Esophagus squamous epithelium (tissue), 5 donors: Measurements from ENCODE around the gene DCTN4. TPM values are rescaled to one million over a fixed set of nuclear protein-coding genes. Genes with fewer than 3 reads are reported as not detected.
"Not testable (repeated sequence)": the region's sequence is repeated elsewhere in the genome, so short reads cannot be mapped to it uniquely, and the experiment has no call there.

Experiments
- DNase-seq: peaks from one replicate; lab custom pipeline; 2025; lab: John Stamatoyannopoulos, UW
- H3K27ac ChIP-seq, 4 donors: fragments of 200-600 bp; sonication (generic); one replicate each; pipeline ENCODE4 v1.5.1; 2016 to 2019; ENCODE audit warnings: mild to moderate bottlenecking in 1 of 4
- H3K27me3 ChIP-seq, 4 donors: fragments of 200-600 bp; sonication (generic); 1 replicate in 3 of 4; 2 replicates in 1 of 4; pipeline versions ENCODE4 v1.5.1 to v1.6.0; 2017 to 2021; ENCODE audit warnings: antibody characterized with exemption in 1 of 4
- H3K36me3 ChIP-seq, 3 donors: fragments of 200-600 bp; sonication (generic); one replicate each; pipeline ENCODE4 v1.5.1; 2016 to 2019
- H3K4me1 ChIP-seq, 3 donors: fragments of 200-600 bp; sonication (generic); one replicate each; pipeline ENCODE4 v1.5.1; 2017 to 2019
- H3K4me3 ChIP-seq, 4 donors: fragments of 200-600 bp; sonication (generic); 1 replicate in 3 of 4; 2 replicates in 1 of 4; pipeline ENCODE4 v1.5.1; 2016 to 2019; ENCODE audit warnings: mild to moderate bottlenecking in 2 of 4, moderate library complexity in 1 of 4
- H3K9me3 ChIP-seq, 3 donors: fragments of 200-600 bp; sonication (generic); one replicate each; pipeline ENCODE4 v1.5.1; 2016 to 2019
- CTCF ChIP-seq, 6 experiments: fragments of 450-650 bp in 4 of 6; fragments of 200-600 bp in 2 of 6; sonication (generic) in 2 of 6; IDR thresholded peaks; one replicate each; pipeline ENCODE4 v1.5.1; 2016 to 2019; ENCODE audit warnings: antibody characterized with exemption in 6 of 6, mild to moderate bottlenecking in 4 of 6, moderate library complexity in 4 of 6
- POLR2A ChIP-seq, 4 donors: fragments of 450-650 bp; IDR thresholded peaks; one replicate each; pipeline ENCODE4 v1.6.1; 2017; ENCODE audit warnings: antibody characterized with exemption in 4 of 4, mild to moderate bottlenecking in 4 of 4, moderate library complexity in 3 of 4
- WGBS, 2 donors: methylation state at CpG; one replicate each; pipeline ENCODE4 v1.1.5; 2018; 5-methylcytosine and 5-hydroxymethylcytosine counted together
- intact Hi-C: fragments of 100-400 bp; cut with DNase I; formaldehyde crosslinking; loops from one replicate; pipeline ENCODE4 v1.15.0; 2022
- total RNA-seq, 4 donors: library from RNA; depleted of rRNA; stranded (reverse); fragments of >200 nt; gene quantifications; one replicate each; pipeline ENCODE4 v1.1.0, GENCODE V29; 2016
- donor health status: DM: yes; HTN: yes; CAD: no.

The DCTN4 gene
- total RNA-seq, 4 donors from 2014 or later, result 31.8 to 50.2 (median 36.8) TPM

DNA sequence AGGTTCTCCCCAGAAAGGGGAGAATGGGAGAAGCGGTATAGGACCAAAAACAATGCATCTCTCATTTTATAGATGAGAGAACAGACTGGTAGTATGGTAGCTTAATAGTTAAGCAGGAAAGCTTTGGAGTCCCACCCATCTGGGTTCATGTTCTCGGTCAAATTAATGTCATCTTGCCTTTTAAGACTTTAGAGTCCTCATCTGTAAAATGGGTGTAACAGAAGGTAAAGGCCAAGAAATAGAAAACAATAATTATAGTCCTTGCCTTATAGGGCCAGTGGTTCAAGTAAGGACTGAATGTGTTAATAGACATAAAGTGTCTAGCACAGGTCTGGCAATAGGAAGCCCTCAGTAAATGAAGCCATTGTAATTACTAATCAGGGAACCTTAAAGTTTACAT is 36.1 kb upstream of the DCTN4 start:
- DNase-seq, result no peak
- no peaks in the 10 kb centered on the region for H3K27me3 ChIP-seq
- TF ChIP-seq CTCF (IDR thresholded peaks at IDR 0.05) (no peak), POLR2A (IDR thresholded peaks at IDR 0.05) (no peak)
- no peak overlapping the region for H3K27ac ChIP-seq
- no peak overlapping the region for H3K4me3 ChIP-seq
- peaks cover 15 to 24% (median 17%) of the 10 kb centered on the region in 3 donors for H3K4me1 ChIP-seq
- H3K36me3 ChIP-seq, result peaks cover 0 to 37% (median 0%) of the 10 kb centered on the region in 3 donors
- WGBS, 2 donors, result 60 to 89% methylated on average over 2 of the region's 2 CpGs
- H3K9me3 ChIP-seq, result no peaks in the 10 kb centered on the region
- intact Hi-C loops, result no loop called here

DNA sequence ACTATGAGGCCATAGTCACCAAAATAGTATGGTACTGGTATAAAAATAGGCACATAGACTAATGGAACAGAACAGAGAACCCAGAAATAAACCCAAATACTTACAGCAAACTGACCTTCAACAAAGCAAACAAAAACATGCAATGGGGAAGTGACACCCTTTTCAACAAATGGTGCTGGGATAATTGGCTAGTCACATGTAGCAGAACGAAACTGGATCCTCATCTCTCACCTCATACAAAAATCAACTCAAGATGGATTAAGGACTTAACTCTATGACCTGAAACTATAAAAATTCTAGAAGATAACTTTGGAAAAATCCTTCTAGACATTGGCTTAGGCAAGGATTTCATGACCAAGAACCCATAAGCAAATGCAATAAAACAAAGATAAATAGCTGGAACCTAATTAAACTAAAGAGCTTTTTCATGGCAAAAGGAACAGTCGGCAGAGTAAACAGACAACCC is 34.6 kb upstream of the DCTN4 start:
- peaks cover 18 to 39% (median 32%) of the 10 kb centered on the region in 3 donors for H3K4me1 ChIP-seq
- WGBS, 2 donors, result 76 to 93% methylated on average over 2 of the region's 2 CpGs
- H3K4me3 ChIP-seq, H3K9me3 ChIP-seq, H3K27ac ChIP-seq, H3K27me3 ChIP-seq, intact Hi-C loops, DNase-seq: not testable (repeated sequence)
- peaks cover 0 to 34% (median 0%) of the 10 kb centered on the region in 3 donors for H3K36me3 ChIP-seq

DNA sequence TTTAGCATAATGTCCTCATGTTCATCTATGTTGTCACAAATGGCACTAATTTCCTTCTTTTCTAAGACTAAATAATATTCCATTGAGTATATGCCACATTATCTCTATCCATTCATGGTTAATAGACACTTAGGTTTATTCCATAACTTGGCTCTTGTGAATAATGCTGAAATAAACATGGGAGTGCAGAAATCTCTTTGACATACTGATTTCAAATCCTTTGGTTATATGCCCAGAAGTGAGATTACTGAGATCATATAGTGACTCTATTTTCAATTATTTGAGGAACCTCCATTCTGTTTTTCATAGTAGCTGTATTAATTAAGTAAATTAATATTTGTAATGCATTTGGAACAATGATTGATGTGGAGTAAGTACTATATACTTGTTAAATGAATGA is 32.7 kb upstream of the DCTN4 start:
- H3K27ac ChIP-seq, result peak overlapping the region in 1 of 4 donors; percentile 80
- no peak for DNase-seq
- H3K9me3 ChIP-seq, result no peaks in the 10 kb centered on the region
- TF ChIP-seq CTCF (IDR thresholded peaks at IDR 0.05) (no peak), POLR2A (IDR thresholded peaks at IDR 0.05) (no peak)
- peaks cover 18 to 58% (median 39%) of the 10 kb centered on the region in 3 donors for H3K4me1 ChIP-seq
- H3K27me3 ChIP-seq, result no peaks in the 10 kb centered on the region
- H3K4me3 ChIP-seq, result no peak overlapping the region
- intact Hi-C loops, result no loop called here
- peaks cover 0 to 15% (median 0%) of the 10 kb centered on the region in 3 donors for H3K36me3 ChIP-seq

- Histone ChIP-seq H3K36me3 (peaks cover 0 to under 1% (median 0%) of the 10 kb centered on the region in 3 donors), H3K4me3 (peak overlapping the region in 1 of 4 donors; percentile 36), H3K4me1 (peaks cover 18 to 68% (median 41%) of the 10 kb centered on the region in 3 donors), H3K9me3 (no peaks in the 10 kb centered on the region), H3K27me3 (no peaks in the 10 kb centered on the region), H3K27ac (peak overlapping the region; percentile 66 to 80 (median 76))
- intact Hi-C loops, result no loop called here
- no peak for DNase-seq
- TF ChIP-seq CTCF (IDR thresholded peaks at IDR 0.05), result no peak
- 13 to 19% methylated on average over 4 to 6 of the region's 7 CpGs for WGBS, 2 donors
These were observed 31.3 kb upstream of the DCTN4 start for GRCh38 chr5:150789943-150790611.

- TF ChIP-seq POLR2A (IDR thresholded peaks at IDR 0.05), result no peak
- TF ChIP-seq CTCF (IDR thresholded peaks at IDR 0.05), result no peak
- no peaks in the 10 kb centered on the region for H3K27me3 ChIP-seq
- no peaks in the 10 kb centered on the region for H3K9me3 ChIP-seq
- DNase-seq, result no peak
- WGBS, 2 donors, result 54 to 67% methylated on average over 6 of the region's 6 CpGs
- H3K4me3 ChIP-seq, result peak overlapping the region in 1 of 4 donors; percentile 36
- peaks cover 18 to 74% (median 47%) of the 10 kb centered on the region in 3 donors for H3K4me1 ChIP-seq
- intact Hi-C loops, result no loop called here
- no peaks in the 10 kb centered on the region for H3K36me3 ChIP-seq
- H3K27ac ChIP-seq, result peak overlapping the region; percentile 66 to 80 (median 76)
These were observed 30.6 kb upstream of the DCTN4 start for GRCh38 chr5:150789450-150789849.
